Measurements from ENCODE around the gene TRIM49D2.
"Not testable (repeated sequence)": the region's sequence is repeated elsewhere in the genome, so short reads cannot be mapped to it uniquely, and the experiment has no call there.

GRCh38 chr11:89960833-89961232 lies 37.0 kb downstream of the TRIM49D2 start:
- TF ChIP-seq, protein P1, sequence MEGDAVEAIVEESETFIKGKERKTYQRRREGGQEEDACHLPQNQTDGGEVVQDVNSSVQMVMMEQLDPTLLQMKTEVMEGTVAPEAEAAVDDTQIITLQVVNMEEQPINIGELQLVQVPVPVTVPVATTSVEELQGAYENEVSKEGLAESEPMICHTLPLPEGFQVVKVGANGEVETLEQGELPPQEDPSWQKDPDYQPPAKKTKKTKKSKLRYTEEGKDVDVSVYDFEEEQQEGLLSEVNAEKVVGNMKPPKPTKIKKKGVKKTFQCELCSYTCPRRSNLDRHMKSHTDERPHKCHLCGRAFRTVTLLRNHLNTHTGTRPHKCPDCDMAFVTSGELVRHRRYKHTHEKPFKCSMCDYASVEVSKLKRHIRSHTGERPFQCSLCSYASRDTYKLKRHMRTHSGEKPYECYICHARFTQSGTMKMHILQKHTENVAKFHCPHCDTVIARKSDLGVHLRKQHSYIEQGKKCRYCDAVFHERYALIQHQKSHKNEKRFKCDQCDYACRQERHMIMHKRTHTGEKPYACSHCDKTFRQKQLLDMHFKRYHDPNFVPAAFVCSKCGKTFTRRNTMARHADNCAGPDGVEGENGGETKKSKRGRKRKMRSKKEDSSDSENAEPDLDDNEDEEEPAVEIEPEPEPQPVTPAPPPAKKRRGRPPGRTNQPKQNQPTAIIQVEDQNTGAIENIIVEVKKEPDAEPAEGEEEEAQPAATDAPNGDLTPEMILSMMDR (IDR thresholded peaks at IDR 0.05): not testable (repeated sequence)
- TF ChIP-seq POLR2AphosphoS5 (IDR thresholded peaks at IDR 0.05; ENCODE audit: low read depth, low read length): not testable (repeated sequence)
